Prostate gland (tissue), 2 donors: ENCODE results near the gene ZNF765. TPM values are rescaled to one million over a fixed set of nuclear protein-coding genes. Genes with fewer than 3 reads are reported as not detected.
A peak's percentile ranks its signal among the peaks of the same experiment; 100 is the strongest.
"Not testable (repeated sequence)": the region's sequence is repeated elsewhere in the genome, so short reads cannot be mapped to it uniquely, and the experiment has no call there.

Source experiments
- DNase-seq: peaks from one replicate; pipeline ENCODE4 v3.0.0-alpha.2; 2019; ENCODE audit warnings: low spot score
- H3K27ac ChIP-seq, 2 donors: fragments of 200-600 bp; sonication (generic); 2 replicates each; pipeline ENCODE4 v1.5.1; 2017 to 2019
- H3K27me3 ChIP-seq: fragments of 200-600 bp; sonication (generic); replicated peaks from 2 replicates; pipeline ENCODE4 v1.5.1; 2019; ENCODE audit not compliant: insufficient read depth
- H3K36me3 ChIP-seq, 2 donors: fragments of 200-600 bp; sonication (generic); 1 replicate in 1 of 2; 2 replicates in 1 of 2; pipeline versions ENCODE4 v1.5.1 to v1.8.1; 2017 to 2019
- H3K4me1 ChIP-seq: fragments of 200-600 bp; sonication (generic); replicated peaks from 2 replicates; pipeline ENCODE4 v1.5.1; 2019
- H3K4me3 ChIP-seq, 2 donors: fragments of 200-600 bp; sonication (generic); 2 replicates each; pipeline ENCODE4 v1.5.1; 2017 to 2019
- H3K9me3 ChIP-seq: fragments of 200-600 bp; sonication (generic); 2 replicates; pipeline ENCODE4 v1.5.1; 2017
- POLR2A ChIP-seq: fragments of 450-650 bp; IDR thresholded peaks from one replicate; pipeline ENCODE4 v1.6.1; 2016; ENCODE audit warnings: antibody characterized with exemption, mild to moderate bottlenecking
- POLR2AphosphoS5 ChIP-seq: sonication (generic); formaldehyde crosslinking; IDR thresholded peaks from one replicate; pipeline ENCODE4 v1.6.1; 2017; ENCODE audit warnings: antibody characterized with exemption
- WGBS: methylation state at CpG from one replicate; pipeline ENCODE4 v1.1.5; 2018; 5-methylcytosine and 5-hydroxymethylcytosine counted together
- intact Hi-C: fragments of 100-400 bp; cut with DNase I; formaldehyde crosslinking; loops from one replicate; pipeline ENCODE4 v1.14.2; 2022
- total RNA-seq, 2 donors: library from RNA; depleted of rRNA; stranded (reverse); fragments of >200 nt; gene quantifications; one replicate each; pipeline ENCODE4 v1.1.0, GENCODE V29; 2016
- TF ChIP-seq, protein P1 (sequence below), 4 experiments: fragments of 200-600 bp in 2 of 4; fragments of 450-650 bp in 2 of 4; sonication (generic) in 2 of 4; IDR thresholded peaks; 1 replicate in 3 of 4; 2 replicates in 1 of 4; pipeline ENCODE4 v1.5.1; 2016 to 2019; ENCODE audit warnings: antibody characterized with exemption in 4 of 4, mild to moderate bottlenecking in 2 of 4, moderate library complexity in 2 of 4

The ZNF765 gene
- total RNA-seq, 2 donors from 2014 or later = 12.5 to 23.0 TPM

DNA sequence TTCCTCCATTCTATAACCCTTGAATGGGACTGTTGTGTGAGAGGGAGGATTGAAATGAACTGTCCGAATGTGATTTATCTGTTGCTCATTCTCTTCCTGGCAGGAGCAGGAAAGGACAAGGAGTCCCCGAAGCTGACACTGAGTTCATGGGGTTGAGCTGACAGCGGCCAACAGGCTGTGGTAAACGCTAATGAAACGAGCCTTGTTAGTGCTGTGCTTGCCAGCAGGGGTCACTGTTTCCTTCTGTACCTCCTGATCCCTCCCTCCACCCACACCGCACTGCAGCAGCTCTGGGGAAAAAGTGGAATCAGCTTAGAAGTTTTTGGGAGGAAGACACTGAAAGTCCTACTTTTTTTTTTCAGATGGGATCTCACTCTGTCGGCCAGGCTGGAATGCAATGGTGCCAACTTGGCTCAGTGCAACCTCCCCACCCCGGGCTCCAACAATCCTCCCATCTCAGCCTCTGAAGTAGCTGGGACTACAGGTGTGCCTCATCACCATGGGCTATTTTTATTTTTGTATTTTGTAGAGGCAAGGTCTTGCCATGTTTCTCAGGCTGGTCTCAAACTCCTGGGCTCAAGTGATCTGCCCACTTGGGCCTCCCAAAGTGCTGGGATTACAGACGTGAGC, 30.1 kb downstream of the ZNF765 start:
- Histone ChIP-seq H3K9me3 (no peaks in the 10 kb centered on the region), H3K4me1 (peaks cover 3% of the 10 kb centered on the region), H3K36me3 (no peaks in the 10 kb centered on the region), H3K27me3 (no peaks in the 10 kb centered on the region), H3K27ac (peak overlapping the region; percentile 47 to 64), H3K4me3 (no peak overlapping the region)
- TF ChIP-seq, protein P1, sequence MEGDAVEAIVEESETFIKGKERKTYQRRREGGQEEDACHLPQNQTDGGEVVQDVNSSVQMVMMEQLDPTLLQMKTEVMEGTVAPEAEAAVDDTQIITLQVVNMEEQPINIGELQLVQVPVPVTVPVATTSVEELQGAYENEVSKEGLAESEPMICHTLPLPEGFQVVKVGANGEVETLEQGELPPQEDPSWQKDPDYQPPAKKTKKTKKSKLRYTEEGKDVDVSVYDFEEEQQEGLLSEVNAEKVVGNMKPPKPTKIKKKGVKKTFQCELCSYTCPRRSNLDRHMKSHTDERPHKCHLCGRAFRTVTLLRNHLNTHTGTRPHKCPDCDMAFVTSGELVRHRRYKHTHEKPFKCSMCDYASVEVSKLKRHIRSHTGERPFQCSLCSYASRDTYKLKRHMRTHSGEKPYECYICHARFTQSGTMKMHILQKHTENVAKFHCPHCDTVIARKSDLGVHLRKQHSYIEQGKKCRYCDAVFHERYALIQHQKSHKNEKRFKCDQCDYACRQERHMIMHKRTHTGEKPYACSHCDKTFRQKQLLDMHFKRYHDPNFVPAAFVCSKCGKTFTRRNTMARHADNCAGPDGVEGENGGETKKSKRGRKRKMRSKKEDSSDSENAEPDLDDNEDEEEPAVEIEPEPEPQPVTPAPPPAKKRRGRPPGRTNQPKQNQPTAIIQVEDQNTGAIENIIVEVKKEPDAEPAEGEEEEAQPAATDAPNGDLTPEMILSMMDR (IDR thresholded peaks at IDR 0.05) = peak; percentile 65 to 87 (median 82)
- TF ChIP-seq POLR2AphosphoS5 (peak; percentile 69), POLR2A (no peak)
- intact Hi-C loops = loop anchor here (5.0 kb wide), 2 partner anchors 92 to 322 kb away; no protein-coding TSS in a partner anchor
- WGBS = 17% methylated on average over 9 of the region's 9 CpGs
- peak; percentile 81 for DNase-seq

DNA sequence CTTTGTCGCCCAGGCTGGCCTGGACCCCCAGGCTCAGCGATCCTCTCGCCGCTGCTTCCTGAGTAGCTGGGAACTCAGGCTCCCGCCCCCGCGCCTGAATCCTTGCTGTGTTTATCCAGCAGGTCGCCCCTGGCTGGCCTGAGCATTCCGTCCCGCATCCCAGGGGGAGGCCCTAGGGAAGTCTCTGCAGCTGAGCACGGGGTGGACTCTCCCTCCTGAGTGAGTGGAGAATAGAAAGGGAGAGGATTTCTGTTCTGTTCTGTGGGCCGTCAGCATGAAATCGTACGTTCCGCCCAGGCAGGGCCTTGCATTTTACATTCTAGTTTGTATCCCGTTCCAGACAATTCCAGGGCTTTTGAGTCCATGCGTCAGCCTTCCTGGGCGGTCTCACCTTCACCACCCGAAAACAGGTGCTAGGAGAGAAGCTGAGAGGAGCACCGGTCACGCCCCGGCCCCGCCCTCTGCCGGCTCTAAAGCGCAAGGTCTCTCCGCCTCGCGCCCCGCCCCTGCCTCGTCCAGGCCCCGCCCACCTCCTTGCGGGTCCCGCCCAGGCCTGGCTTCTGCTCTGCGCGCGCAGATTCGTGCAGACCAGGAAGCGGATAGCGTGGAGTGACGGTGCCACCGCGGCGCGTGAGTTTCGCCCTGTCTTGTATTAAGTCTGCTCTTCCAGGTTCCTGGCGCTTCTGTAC, 36.6 kb downstream of the ZNF765 start, which contains the start of gene ZNF761:
Gene ZNF761 (plus strand): TSS at position 586 of the 689 bp plus-strand sequence. CDS start 15,285 bp downstream, outside the sequence.
- Histone ChIP-seq H3K4me3 (peak within 1 kb of the TSS; percentile 54 to 59), H3K36me3 (no peaks in the 10 kb centered on the region), H3K27me3 (no peaks in the 10 kb centered on the region), H3K9me3 (no peaks in the 10 kb centered on the region), H3K27ac (peak within 1 kb of the TSS; percentile 92 to 96), H3K4me1 (no peaks in the 10 kb centered on the region)
- TF ChIP-seq, protein P1 (IDR thresholded peaks at IDR 0.05) = peak; percentile 10 to 78 (median 41)
- TF ChIP-seq POLR2A (peak; percentile 91), POLR2AphosphoS5 (peak; percentile 98)
- intact Hi-C loops = loop anchor here (5.0 kb wide), 1 partner anchor 41 kb away; no protein-coding TSS in a partner anchor
- under 1% methylated on average over 45 of the region's 46 CpGs for WGBS
- peak; percentile 99 for DNase-seq

DNA sequence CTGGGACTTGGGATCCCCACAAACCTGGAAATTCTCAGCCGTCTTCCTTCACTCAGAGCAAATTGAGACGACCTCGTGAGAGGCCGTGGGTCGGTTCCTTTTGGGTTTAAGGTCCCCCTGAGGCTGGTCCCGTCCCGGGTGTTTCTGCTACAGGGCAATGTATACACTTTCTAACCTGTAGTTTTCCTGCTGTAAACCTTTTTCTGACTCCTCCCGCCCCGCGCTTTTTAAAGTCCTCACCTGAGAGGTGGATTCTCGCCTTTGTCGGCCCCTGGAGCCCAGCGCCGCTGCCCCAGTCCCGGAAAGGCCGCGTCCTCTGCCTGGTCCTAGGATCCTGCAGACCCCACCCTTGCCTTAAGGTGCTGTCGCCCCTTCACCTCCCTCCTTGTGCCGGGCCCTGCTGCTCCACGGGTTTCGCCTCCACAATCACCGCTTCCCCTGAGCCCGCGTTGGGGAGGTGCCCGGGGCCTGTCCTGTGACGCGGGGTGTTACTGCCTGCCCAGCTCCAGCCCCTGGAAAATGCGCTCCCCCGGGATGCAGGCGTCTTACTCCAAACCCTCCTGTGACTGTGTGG, 37.2 kb downstream of the ZNF765 start:
- Histone ChIP-seq H3K27ac (peak overlapping the region; percentile 92 to 96), H3K9me3 (no peaks in the 10 kb centered on the region), H3K27me3 (no peaks in the 10 kb centered on the region), H3K4me3 (peak overlapping the region; percentile 54 to 59), H3K36me3 (no peaks in the 10 kb centered on the region), H3K4me1 (no peaks in the 10 kb centered on the region)
- no peak for DNase-seq
- TF ChIP-seq POLR2A (no peak), POLR2AphosphoS5 (no peak)
- TF ChIP-seq, protein P1 (IDR thresholded peaks at IDR 0.05) = no peak
- under 1% methylated on average over 30 of the region's 30 CpGs for WGBS
- intact Hi-C loops = loop anchor here (5.0 kb wide), 1 partner anchor 40 kb away; no protein-coding TSS in a partner anchor

- H3K4me1 ChIP-seq, H3K9me3 ChIP-seq, DNase-seq, intact Hi-C loops, H3K4me3 ChIP-seq, H3K36me3 ChIP-seq, H3K27me3 ChIP-seq: not testable (repeated sequence)
- WGBS = 55% methylated on average over 2 of the region's 2 CpGs
- peak overlapping the region; percentile 38 to 82 for H3K27ac ChIP-seq
Observed at GRCh38 chr19:53443809-53444208, 48.9 kb downstream of the ZNF765 start.

- peak overlapping the region in 1 of 2 donors; percentile 82 for H3K27ac ChIP-seq
- H3K4me1 ChIP-seq, DNase-seq, intact Hi-C loops, H3K27me3 ChIP-seq, H3K36me3 ChIP-seq, H3K9me3 ChIP-seq, H3K4me3 ChIP-seq: not testable (repeated sequence)
- WGBS = 77% methylated on average over 5 of the region's 5 CpGs
Observed at GRCh38 chr19:53447196-53447595, 52.2 kb downstream of the ZNF765 start.
